ENCODE data around the gene TARBP1. TPM values are rescaled to one million over a fixed set of nuclear protein-coding genes. Genes with fewer than 3 reads are reported as not detected.

The TARBP1 gene
- total RNA-seq, 4 donors from 2014 or later: 5.8 to 11.1 (median 9.8) TPM

DNA sequence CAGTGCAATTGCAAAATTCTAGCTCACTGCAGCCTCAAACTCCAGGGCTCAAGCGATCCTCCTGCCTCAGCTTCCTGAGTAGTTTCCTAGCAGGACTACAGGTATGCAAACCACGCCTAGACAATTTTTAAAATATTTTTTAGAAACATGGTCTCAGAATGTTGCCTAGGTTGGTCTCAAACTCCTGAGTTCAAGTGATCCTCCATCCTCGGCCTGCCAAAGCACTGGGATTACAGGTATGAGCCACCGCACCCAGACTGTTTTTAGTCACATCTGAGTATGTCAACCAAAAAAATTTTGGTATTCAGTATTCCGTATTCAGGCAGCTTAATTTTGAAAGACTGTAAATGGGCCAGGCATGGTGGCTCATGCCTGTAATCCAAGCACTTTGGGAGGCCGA lies 11.2 kb downstream of the TARBP1 start:
- no peak overlapping the region for H3K4me3 ChIP-seq
- H3K27ac ChIP-seq (replicated peaks in 1 of 4): no peak overlapping the region
- no peaks in the 10 kb centered on the region for H3K27me3 ChIP-seq
- peaks cover 5 to 41% (median 24%) of the 10 kb centered on the region in 4 donors for H3K36me3 ChIP-seq
- TF ChIP-seq EP300 (IDR thresholded peaks at IDR 0.05) (no peak), POLR2A (IDR thresholded peaks at IDR 0.05; ENCODE audit: low read depth) (no peak), POLR2AphosphoS5 (IDR thresholded peaks at IDR 0.05) (no peak)
- TF ChIP-seq, protein P1, sequence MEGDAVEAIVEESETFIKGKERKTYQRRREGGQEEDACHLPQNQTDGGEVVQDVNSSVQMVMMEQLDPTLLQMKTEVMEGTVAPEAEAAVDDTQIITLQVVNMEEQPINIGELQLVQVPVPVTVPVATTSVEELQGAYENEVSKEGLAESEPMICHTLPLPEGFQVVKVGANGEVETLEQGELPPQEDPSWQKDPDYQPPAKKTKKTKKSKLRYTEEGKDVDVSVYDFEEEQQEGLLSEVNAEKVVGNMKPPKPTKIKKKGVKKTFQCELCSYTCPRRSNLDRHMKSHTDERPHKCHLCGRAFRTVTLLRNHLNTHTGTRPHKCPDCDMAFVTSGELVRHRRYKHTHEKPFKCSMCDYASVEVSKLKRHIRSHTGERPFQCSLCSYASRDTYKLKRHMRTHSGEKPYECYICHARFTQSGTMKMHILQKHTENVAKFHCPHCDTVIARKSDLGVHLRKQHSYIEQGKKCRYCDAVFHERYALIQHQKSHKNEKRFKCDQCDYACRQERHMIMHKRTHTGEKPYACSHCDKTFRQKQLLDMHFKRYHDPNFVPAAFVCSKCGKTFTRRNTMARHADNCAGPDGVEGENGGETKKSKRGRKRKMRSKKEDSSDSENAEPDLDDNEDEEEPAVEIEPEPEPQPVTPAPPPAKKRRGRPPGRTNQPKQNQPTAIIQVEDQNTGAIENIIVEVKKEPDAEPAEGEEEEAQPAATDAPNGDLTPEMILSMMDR (IDR thresholded peaks at IDR 0.05): no peak
- no peaks in the 10 kb centered on the region for H3K9me3 ChIP-seq
- WGBS: 80% methylated on average over 6 of the region's 6 CpGs
- H3K4me1 ChIP-seq: no peaks in the 10 kb centered on the region
- intact Hi-C loops (cut with DNase I): no loop called here
- no peak for DNase-seq (ENCODE audit: extremely low spot score)

DNA sequence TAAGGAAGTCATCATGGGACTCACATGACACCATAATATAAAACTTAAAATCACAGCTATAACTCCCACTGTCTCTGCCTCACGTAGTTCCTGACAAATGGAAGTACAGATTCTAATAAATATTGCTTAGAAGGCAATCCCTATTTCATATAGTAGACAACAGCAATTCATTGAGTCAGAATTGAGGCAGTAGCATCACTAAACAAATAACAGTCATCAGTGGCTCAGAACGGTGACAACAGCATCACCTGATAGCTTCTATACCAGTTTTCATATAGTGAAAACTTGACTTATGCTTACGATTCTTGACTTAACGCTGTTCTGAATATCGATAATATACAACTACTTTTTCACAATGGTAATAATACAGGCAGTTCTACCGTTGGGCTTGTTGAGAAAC lies 12.0 kb downstream of the TARBP1 start:
- peaks cover 5 to 42% (median 26%) of the 10 kb centered on the region in 4 donors for H3K36me3 ChIP-seq
- H3K4me3 ChIP-seq: no peak overlapping the region
- H3K27ac ChIP-seq (replicated peaks in 1 of 4): no peak overlapping the region
- TF ChIP-seq POLR2AphosphoS5 (IDR thresholded peaks at IDR 0.05) (no peak), POLR2A (IDR thresholded peaks at IDR 0.05; ENCODE audit: low read depth) (no peak), EP300 (IDR thresholded peaks at IDR 0.05) (no peak)
- TF ChIP-seq, protein P1 (IDR thresholded peaks at IDR 0.05): no peak
- no peaks in the 10 kb centered on the region for H3K27me3 ChIP-seq
- intact Hi-C loops (cut with DNase I): no loop called here
- no peaks in the 10 kb centered on the region for H3K9me3 ChIP-seq
- DNase-seq (ENCODE audit: extremely low spot score): no peak
- WGBS: 97% methylated on average over 6 of the region's 6 CpGs
- no peaks in the 10 kb centered on the region for H3K4me1 ChIP-seq

DNA sequence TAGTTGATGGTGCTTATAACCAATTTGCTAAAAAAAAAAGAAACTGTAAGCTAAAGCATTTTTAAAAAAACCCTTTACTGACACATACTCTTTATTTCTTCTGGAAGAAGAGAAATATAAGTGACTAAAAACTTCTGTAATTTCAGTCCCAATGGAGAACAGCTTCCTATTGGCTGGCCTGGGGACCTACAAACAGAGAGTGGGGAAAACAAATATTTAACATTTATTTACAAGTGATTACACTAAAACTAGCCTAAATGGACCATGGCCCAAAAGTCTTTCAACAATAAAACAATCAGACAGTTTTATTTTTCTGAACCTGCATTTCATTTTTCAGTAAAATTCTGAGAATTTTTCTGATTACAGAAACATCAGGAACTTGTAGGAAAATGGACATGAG lies 15.2 kb downstream of the TARBP1 start:
- H3K36me3 ChIP-seq: peaks cover 5 to 47% (median 27%) of the 10 kb centered on the region in 4 donors
- no peak for DNase-seq (ENCODE audit: extremely low spot score)
- H3K4me1 ChIP-seq: no peaks in the 10 kb centered on the region
- TF ChIP-seq, protein P1 (IDR thresholded peaks at IDR 0.05): no peak
- no peak for TF ChIP-seq EP300 (IDR thresholded peaks at IDR 0.05)
- no peak for TF ChIP-seq POLR2AphosphoS5 (IDR thresholded peaks at IDR 0.05)
- TF ChIP-seq POLR2A (IDR thresholded peaks at IDR 0.05; ENCODE audit: low read depth): no peak
- H3K4me3 ChIP-seq: no peak overlapping the region
- no peaks in the 10 kb centered on the region for H3K9me3 ChIP-seq
- H3K27ac ChIP-seq (replicated peaks in 1 of 4): no peak overlapping the region
- no peaks in the 10 kb centered on the region for H3K27me3 ChIP-seq
- intact Hi-C loops (cut with DNase I): no loop called here

DNA sequence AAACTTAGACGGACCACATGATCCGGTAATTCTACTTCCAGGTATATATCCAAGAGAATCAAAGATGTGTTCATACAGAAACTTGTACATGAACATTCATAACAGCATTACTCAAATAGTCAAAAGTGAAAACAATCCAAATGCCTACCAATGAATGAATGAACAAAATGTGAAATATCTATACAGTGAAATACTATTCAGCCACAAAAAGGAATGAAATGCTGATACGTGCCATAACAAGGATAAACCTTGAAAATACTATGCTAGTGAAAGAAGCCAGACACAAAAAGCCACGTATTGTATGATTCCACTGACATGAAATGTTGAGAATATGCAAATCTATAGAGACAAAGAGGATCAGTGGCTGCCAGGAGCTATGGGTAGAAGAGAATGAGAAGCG lies 18.3 kb downstream of the TARBP1 start:
- H3K36me3 ChIP-seq: peaks cover 5 to 48% (median 27%) of the 10 kb centered on the region in 4 donors
- H3K27me3 ChIP-seq: no peaks in the 10 kb centered on the region
- TF ChIP-seq, protein P1 (IDR thresholded peaks at IDR 0.05): no peak
- TF ChIP-seq POLR2AphosphoS5 (IDR thresholded peaks at IDR 0.05) (no peak), POLR2A (IDR thresholded peaks at IDR 0.05; ENCODE audit: low read depth) (no peak), EP300 (IDR thresholded peaks at IDR 0.05) (no peak)
- H3K27ac ChIP-seq (replicated peaks in 1 of 4): no peak overlapping the region
- DNase-seq (ENCODE audit: extremely low spot score): no peak
- no peaks in the 10 kb centered on the region for H3K9me3 ChIP-seq
- whole genome bisulfite sequencing: 96% methylated on average over 5 of the region's 5 CpGs
- intact Hi-C loops (cut with DNase I): no loop called here
- no peaks in the 10 kb centered on the region for H3K4me1 ChIP-seq
- no peak overlapping the region for H3K4me3 ChIP-seq

DNA sequence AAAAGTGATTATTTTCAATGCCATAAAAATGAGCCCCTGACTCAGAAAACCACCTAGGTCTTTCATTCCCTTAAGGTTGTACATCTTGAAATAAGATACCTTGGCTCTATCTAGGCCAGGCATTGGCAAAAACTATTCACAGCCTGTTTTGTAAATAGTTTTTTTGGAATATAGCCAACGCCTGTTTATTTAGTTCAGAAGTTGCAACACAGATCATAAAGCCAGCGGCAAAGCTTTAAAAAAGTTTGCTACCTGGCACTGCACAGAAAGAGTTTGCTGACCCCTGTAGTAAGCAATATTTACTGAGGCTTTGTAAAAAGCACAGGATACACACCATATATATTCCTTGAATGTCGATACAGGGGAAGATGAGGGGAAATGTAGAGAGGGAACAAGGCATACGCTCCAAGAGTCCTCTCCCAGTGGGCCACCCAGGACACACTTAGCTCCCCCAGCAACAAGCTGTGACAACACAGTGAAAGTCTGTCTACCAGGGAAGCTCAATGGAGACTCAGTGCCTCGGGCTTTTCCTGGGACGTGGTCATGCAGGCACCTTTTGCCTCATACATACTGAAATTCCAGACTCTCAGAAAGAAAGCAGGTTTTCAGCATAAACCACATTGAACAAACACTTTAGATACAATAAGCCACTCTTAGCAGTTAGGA lies 20.5 kb downstream of the TARBP1 start:
- Histone ChIP-seq H3K36me3 (peaks cover 0 to 44% (median 20%) of the 10 kb centered on the region in 4 donors), H3K27ac (replicated peaks in 1 of 4) (no peak overlapping the region), H3K4me1 (no peaks in the 10 kb centered on the region), H3K4me3 (no peak overlapping the region), H3K27me3 (no peaks in the 10 kb centered on the region), H3K9me3 (no peaks in the 10 kb centered on the region)
- 99% methylated on average over 6 of the region's 6 CpGs for whole genome bisulfite sequencing
- no peak for DNase-seq (ENCODE audit: extremely low spot score)
- intact Hi-C loops (cut with DNase I): no loop called here
- TF ChIP-seq POLR2A (IDR thresholded peaks at IDR 0.05; ENCODE audit: low read depth) (no peak), EP300 (IDR thresholded peaks at IDR 0.05) (no peak), POLR2AphosphoS5 (IDR thresholded peaks at IDR 0.05) (no peak)
- TF ChIP-seq, protein P1 (IDR thresholded peaks at IDR 0.05): no peak
